Measurements from ENCODE around the gene ZNF652. TPM values are rescaled to one million over a fixed set of nuclear protein-coding genes. Genes with fewer than 3 reads are reported as not detected.

Gene ZNF652
- total RNA-seq, 1 experiment from 2014 or later, result 42.8 TPM

DNA sequence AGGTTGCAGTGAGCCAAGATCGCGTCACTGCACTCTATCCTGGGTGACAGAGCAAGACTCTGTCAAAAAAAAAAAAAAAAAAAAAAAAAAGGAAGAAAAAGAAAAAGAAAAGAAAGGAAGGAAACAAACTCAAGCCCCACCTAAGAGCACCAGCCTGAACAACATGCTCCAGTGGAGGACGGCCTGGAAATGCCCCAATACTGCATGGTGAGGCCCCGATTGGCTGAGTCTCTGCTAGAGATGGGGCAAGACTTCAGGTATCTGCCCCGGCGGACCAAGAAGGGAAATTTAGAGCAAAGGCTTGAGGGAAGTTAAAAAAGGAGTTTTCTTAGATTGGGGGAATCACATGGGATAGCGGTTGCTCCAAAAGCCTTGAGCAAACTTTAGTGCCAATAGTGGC lies 10.4 kb upstream of the ZNF652 start:
- TF ChIP-seq CTCF (IDR thresholded peaks at IDR 0.05; ENCODE audit: unreplicated experiment), result no peak
- Mint-ChIP-seq H3K4me1 (ENCODE audit: low read depth, unreplicated experiment) (no peaks in the 10 kb centered on the region), H3K27ac (ENCODE audit: unreplicated experiment) (no peak overlapping the region), H3K36me3 (ENCODE audit: insufficient read depth, unreplicated experiment) (no peaks in the 10 kb centered on the region), H3K4me3 (ENCODE audit: low read depth, unreplicated experiment) (no peak overlapping the region), H3K9me3 (ENCODE audit: low read depth, unreplicated experiment) (no peaks in the 10 kb centered on the region), H3K27me3 (ENCODE audit: unreplicated experiment) (no peaks in the 10 kb centered on the region)
- CTCF ChIA-PET, result no interaction called here
- DNase-seq, result no peak
- no TSS peak for BruUV-seq (replicated peaks)
- intact Hi-C loops (cut with micrococcal nuclease; ENCODE audit: unreplicated experiment), result no loop called here

- no peak for DNase-seq
- Mint-ChIP-seq H3K36me3 (ENCODE audit: insufficient read depth, unreplicated experiment) (no peaks in the 10 kb centered on the region), H3K4me1 (ENCODE audit: low read depth, unreplicated experiment) (no peaks in the 10 kb centered on the region), H3K9me3 (ENCODE audit: low read depth, unreplicated experiment) (no peaks in the 10 kb centered on the region), H3K4me3 (ENCODE audit: low read depth, unreplicated experiment) (no peak overlapping the region), H3K27me3 (ENCODE audit: unreplicated experiment) (no peaks in the 10 kb centered on the region), H3K27ac (ENCODE audit: unreplicated experiment) (no peak overlapping the region)
- CTCF ChIA-PET, result interaction anchor here (0.6 to 1.5 kb wide), 5 partner anchors 7 to 1088 kb away, joined by 3 to 8 read pairs (median 3); no protein-coding TSS in a partner anchor
- no TSS peak for BruUV-seq (replicated peaks)
- TF ChIP-seq CTCF (IDR thresholded peaks at IDR 0.05; ENCODE audit: unreplicated experiment), result no peak
- intact Hi-C loops (cut with micrococcal nuclease; ENCODE audit: unreplicated experiment), result no loop called here
Measured at GRCh38 chr17:49370971-49371834, 9.2 kb upstream of the ZNF652 start.

GRCh38 chr17:49369760-49370159 lies 7.7 kb upstream of the ZNF652 start:
- Mint-ChIP-seq H3K36me3 (ENCODE audit: insufficient read depth, unreplicated experiment) (no peaks in the 10 kb centered on the region), H3K27me3 (ENCODE audit: unreplicated experiment) (no peaks in the 10 kb centered on the region), H3K4me3 (ENCODE audit: low read depth, unreplicated experiment) (no peak overlapping the region), H3K9me3 (ENCODE audit: low read depth, unreplicated experiment) (no peaks in the 10 kb centered on the region), H3K4me1 (ENCODE audit: low read depth, unreplicated experiment) (no peaks in the 10 kb centered on the region), H3K27ac (ENCODE audit: unreplicated experiment) (no peak overlapping the region)
- TF ChIP-seq CTCF (IDR thresholded peaks at IDR 0.05; ENCODE audit: unreplicated experiment), result no peak
- no peak for DNase-seq
- intact Hi-C loops (cut with micrococcal nuclease; ENCODE audit: unreplicated experiment), result loop anchor here (2.0 kb wide), 1 partner anchor 55 kb away; no protein-coding TSS in a partner anchor
- CTCF ChIA-PET, result interaction anchor here (0.7 kb wide), 1 partner anchor 1088 kb away, joined by 3 read pairs; no protein-coding TSS in a partner anchor
- BruUV-seq (replicated peaks), result no TSS peak

DNA sequence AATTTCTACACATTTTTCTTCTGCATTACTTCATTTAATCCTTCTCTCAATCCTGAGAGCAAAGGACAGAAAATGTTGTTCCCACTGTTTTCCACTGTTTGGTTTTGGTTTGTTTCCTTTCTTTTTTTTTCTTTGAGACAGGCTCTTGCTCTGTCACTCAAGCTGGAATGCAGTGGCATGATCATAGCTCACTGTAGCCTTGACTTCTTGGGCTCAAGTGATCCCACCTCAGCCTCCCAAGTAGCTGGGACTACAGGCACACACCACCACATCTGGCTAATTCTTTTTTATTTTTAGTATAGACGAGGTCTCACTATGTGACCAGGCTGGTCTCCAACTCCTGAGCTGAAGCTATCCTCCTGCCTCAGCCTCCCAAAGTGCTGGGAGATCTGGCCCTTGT lies 7.0 kb upstream of the ZNF652 start:
- Mint-ChIP-seq H3K4me3 (ENCODE audit: low read depth, unreplicated experiment) (no peak overlapping the region), H3K36me3 (ENCODE audit: insufficient read depth, unreplicated experiment) (no peaks in the 10 kb centered on the region), H3K9me3 (ENCODE audit: low read depth, unreplicated experiment) (no peaks in the 10 kb centered on the region), H3K27ac (ENCODE audit: unreplicated experiment) (no peak overlapping the region), H3K27me3 (ENCODE audit: unreplicated experiment) (no peaks in the 10 kb centered on the region), H3K4me1 (ENCODE audit: low read depth, unreplicated experiment) (no peaks in the 10 kb centered on the region)
- CTCF ChIA-PET, result interaction anchor here (0.6 to 1.3 kb wide), 5 partner anchors 30 to 1088 kb away, joined by 3 to 4 read pairs (median 3); no protein-coding TSS in a partner anchor
- intact Hi-C loops (cut with micrococcal nuclease; ENCODE audit: unreplicated experiment), result loop anchor here (2.0 kb wide), 1 partner anchor 54 kb away; no protein-coding TSS in a partner anchor
- no peak for DNase-seq
- no TSS peak for BruUV-seq (replicated peaks)
- no peak for TF ChIP-seq CTCF (IDR thresholded peaks at IDR 0.05; ENCODE audit: unreplicated experiment)

Measured in Calu3 (cell line).